GM19397 (cell line): ENCODE measurements around the gene AMOTL2.

Experiments
- ATAC-seq: cut with Tn5 transposase; IDR thresholded peaks from one replicate; pipeline ENCODE4 v1.9.1; 2021; ENCODE audit warnings: mild to moderate bottlenecking, moderate library complexity; ENCODE audit not compliant: unreplicated experiment

Gene AMOTL2

DNA sequence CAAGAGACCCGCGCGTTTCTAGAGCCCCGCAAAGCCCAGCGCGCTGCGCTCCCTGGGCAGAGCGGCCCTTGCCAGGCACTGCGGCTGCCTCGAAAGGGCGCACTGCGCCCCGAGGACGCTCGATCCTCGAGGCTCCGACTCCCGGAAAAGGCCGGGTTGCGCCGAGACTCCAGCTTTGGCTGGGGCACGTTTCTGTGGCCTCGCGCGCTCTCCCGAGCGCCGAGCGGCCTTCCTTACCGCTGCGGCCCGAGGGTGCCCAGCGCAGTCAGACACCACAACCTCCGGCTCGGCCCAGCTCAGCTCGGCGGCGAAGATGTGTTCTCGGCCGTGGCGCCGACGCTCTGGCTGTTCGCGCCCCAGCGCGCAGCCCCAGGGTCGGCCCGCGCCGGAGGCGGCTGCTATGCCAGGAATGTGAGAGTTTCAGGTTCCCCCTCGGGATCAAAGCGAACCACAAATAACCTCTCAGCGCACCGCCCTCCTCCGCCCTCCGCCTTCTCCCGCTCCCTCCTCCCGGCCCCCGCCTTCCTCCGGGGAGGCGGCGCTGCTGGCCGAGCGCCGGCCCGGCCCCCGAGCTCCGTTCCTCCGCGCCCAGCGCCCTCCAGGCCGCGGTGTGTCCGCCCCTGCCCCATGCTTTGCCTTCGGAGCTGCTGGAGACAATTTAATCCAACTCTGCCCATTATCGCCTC lies at the start of gene AMOTL2:
TSS of gene AMOTL2 (minus strand) at position 343 of the 686 bp plus-strand sequence. CDS start 3,014 bp downstream, outside the sequence.
- ATAC-seq = no peak

DNA sequence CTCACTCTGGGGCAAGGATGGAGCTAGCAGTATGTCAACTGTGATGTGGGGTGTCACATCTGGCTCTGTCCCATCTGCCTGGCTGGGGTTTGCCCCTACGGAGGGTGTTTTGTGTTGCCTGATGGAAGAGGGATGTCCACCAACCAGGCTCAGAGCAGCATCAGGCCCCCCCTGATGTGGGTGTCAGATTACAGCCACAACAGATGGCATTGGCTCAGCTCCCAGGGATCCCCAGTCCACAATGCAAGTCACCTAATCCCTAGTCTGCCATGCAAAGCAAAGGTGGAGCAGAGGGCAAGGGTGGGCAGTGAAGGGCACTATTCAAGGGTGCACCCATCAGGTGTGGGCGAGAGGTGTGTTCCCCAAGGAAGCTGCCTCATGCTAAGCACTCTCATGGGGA lies 48.9 kb upstream of the AMOTL2 start:
- no peak for ATAC-seq

DNA sequence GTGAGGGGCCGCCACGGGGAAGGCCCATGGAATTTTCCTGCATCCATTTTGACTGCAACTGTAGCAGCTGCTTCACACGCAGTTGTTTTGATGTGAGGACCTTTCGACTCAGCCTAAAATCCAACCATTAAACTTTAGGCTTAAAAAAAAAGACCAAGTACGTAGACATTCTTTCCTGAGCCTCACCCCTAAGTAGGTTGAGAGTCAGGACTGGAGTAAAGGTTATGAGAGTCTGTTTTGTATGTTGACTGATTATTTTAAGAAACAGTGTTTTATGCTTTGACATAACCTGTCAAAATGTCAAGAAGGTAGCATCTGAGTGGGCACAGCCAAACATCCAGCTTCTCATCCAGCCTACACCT lies 45.7 kb upstream of the AMOTL2 start:
- ATAC-seq = no peak

DNA sequence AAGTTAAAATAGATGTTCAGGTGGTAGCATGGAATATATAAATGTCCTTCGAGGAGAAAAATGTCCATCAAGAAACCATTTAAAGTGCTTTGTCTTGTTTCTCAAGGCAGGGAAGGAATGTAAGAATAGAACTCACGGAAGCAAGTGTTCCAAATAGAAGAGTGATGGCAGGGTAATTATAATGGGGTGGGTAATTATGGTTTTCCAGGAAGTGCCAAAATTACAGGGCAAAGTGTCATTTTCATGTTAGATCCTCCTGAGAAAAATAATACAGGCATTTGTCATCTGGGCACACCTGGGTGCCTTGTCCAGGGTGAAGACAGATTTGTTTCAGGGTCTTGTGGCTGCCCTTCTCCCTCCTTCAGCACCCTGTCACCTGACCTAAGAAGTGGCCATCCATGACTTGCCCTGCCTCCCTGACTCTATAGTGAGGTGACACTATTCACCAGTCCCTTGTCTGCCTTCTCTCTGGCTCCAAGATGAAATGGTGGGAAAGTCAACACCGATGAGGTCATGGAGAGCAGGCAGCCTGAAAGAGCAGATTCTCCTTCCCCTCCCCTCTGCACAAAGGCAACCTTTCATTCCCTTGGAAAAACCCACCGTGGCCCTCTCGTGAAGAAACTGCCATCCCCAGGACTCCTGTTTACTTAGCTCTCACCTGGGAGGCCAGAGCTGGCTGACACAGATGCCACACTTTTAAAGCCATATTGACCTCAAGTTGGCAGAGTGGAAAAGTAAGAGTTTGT lies 45.1 kb upstream of the AMOTL2 start:
- no peak for ATAC-seq

DNA sequence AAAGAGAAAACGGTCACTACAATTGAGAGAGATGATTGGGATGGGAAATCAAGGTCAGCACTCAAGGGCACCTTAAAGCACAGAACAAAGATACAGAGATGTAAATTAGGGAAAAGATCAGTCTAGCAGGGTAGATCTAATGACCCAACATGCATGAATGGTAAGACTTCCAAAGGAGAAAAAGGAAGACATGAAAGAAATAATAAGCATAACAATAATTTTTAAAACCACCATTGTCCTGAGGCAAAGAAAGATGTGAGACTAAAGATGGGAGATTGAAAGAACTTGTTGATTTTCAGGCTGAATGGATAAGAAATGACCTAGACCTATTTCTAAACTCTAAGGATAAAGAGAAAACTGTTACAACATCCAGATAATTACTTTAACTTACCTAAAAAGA lies 34.8 kb upstream of the AMOTL2 start:
- no peak for ATAC-seq

DNA sequence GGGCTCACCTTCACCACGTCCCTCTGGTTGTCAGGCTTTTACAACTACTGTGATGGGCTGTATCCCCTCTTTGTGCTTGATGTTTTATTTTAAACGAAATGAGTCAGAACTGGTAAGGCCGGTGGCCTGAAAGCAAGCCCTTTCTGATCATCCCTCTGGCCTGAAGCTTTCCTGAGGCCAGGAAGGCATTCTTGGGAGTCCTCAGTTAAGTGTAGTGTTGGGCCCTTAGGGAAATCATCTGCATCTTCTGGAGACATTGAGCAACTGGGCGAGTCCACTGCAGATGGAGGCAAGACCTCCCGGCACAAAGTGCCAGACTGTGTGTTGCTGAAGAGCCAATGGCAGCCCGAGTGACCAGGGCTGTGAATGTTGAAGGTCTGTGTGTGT lies 33.0 kb upstream of the AMOTL2 start:
- no peak for ATAC-seq

DNA sequence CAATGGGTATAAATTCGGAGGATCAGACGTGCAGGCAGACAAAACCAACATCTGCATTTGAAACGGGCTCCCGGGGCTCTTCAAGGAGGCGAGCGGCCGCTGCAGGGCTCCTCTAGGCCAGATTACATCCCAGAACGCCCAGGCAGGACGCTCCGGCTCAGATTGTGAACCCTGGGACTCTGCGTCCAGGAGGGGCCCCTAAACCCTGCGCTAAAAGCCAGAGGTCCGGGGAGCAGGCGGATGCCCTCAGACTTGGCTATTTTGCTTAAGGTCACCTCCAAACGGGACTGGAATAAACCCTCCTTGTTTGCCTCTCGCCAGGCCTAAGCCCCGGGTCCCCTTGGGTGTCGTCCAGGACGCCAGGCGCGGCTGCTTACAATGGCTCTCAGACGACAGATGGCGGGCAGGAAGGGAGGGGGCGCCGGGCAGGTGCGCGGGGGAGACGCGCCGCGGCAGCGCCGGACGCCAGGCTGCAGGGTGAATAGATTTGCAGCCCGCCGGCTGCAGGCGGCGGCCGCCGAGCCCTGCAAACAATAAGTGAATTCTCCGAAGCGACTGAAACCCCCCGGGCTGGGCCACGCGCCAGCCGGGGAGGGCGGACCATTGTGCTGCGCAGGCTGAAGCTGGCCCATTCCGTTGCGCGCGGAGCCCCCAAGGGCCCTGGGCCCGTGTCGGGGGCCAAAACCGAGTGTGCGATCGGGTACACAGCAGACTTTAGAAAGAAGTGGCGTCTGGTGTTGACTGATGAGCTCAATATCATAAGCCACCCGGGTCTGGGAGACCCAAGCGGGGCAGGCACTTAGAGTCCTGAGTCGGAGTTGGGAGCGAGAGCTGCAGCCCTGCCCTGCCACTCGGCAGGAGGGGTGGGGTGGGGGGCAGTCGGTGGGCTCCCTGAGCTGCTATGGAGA lies 32.3 kb upstream of the AMOTL2 start:
- ATAC-seq = no peak

DNA sequence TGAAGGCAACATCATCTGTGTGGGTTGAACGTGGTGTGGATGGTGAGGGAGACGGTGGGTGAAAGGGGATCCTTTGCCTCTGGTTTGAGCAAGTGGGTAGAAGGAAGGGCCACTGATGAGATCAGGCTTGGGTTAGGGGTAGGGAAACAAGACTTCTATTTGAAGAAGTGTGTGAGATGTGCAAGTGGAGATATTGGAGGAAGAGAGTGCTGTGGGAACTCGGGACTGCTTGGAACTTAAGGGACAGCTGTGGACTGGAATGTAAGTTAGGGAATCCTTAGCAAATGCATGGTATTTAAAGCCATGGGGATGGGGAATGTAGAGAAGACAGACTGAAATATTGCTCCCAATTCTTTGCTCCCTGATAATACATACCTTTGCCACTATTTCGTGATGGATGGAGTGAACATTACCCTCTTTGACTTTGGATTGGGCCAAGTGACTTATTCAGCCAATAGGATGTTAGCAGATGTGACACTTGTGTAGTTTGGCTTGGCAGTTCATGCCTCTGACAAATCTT lies 30.2 kb upstream of the AMOTL2 start:
- no peak for ATAC-seq

DNA sequence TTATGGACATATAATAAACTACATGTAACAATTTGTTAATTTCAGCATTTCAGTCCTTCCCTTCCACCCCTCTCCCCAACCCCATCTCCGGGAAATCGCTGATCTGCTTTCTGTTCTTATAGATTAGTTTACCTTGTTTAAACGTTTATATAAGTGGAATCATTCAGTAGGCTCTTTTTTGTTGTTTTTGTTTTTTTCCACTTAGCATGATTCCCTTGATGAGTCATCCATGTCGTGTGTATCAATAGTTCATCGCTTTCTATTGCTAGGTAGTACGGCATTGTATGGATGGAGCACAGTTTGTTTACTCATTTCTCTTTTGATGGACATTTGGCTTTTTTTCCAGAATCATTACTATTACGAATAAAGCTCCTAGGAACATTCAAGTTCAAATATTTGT lies 23.5 kb upstream of the AMOTL2 start:
- ATAC-seq = no peak

DNA sequence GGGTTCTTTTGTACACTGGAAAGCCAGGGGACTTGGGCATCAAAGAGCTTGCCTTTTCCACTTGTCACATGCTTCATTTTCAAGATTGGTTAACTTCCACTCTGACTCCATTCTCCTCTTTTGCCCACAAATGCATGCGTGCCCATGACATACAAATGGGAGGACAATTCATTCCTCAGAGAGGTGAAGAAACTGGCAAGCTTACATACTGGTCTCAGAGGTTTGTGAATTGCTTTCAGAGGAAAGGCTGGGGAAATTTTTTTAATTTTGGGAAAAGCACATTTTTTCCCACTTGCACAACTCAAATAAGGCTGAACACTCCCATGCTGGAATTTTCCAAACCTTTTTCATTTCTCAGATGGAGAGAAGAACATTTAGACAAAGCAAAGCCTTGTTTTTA lies 20.9 kb upstream of the AMOTL2 start:
- no peak for ATAC-seq

DNA sequence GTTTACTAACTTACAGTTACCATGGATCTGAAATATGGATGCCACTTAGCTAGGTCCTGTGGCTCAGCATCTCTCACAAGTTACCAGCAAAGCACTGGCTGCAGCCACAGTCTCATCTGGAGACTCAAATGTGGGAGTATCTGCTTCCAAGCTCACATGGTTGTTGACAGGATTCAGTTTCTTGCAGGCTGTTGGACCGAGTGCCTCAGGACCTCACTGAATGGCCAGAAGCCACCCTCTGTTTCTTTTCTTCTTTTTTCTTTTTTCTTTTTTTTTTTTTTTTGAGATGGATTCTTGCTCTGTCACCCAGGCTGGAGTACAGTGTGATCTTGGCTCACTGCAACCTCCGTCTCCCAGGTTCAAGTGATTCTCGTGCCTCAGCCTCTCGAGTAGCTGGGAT lies 20.1 kb upstream of the AMOTL2 start:
- ATAC-seq = no peak

DNA sequence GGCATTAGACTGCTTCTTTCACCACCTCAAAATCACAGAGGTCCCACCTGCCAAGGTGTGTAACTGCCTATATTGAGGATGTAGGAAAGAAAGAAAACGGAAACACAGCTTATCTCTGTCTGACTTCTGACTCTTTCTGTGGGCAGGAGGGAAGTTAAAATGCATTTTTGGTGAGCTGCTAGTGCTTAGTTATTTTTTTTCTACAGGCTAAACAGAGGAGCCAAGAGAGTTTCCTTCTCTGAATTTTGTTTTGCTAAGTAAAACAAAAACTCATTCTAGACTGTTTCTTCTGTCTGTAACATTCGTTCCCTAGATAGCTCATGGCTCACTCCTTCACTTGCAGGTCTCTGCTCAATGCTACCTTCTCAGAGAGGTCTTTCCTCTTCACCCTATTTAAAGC lies 18.8 kb upstream of the AMOTL2 start:
- no peak for ATAC-seq

DNA sequence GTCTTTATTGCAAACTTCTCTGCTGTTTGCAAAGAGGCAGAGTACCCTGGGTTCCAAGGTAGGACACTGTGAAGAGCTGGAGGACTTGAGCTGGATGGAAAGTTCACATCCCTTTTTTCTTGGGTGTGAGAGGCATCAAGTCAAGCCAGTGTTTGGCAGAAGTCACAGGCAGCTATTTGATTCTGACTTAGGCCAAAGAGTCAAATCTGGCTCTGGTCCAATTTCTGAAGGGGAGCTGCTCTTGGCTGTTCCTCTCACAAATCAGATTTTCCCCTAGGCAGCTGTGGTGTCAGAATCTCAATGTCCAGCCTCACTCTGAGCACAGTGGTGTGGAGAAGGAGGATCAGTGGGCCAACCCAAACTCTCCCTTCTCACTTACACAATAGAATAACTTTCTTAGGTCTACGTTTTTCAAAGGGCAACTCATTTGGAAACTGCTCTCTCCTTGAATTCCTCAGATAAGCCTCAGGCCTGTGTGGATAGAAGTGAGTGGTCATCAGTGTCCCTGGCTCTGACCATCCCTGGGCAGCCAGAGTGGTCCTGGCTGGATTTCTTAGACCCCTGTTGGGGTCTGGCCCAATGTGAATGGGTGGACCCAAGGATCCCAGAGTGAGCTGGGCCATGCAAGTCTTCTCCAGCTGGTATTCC lies 18.2 kb upstream of the AMOTL2 start:
- no peak for ATAC-seq

DNA sequence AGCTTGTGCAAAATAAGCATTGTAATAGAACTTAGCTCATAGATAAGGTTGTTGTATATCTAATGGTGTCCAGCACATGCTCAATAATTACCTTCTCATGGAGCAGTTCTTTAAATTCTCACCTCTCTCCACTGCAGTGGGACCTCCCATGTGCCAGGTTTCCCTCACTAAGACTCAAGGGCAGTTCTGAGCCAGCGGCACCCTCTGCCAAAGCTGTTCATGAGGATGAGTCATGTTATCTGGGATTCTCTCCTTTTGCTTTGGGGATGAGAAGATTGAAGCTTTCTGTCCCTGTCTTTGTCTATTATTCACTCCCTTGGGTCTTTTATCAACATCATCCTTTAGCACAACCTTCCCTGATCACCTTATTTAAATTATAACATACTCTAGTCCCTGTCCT lies 15.6 kb upstream of the AMOTL2 start:
- no peak for ATAC-seq

DNA sequence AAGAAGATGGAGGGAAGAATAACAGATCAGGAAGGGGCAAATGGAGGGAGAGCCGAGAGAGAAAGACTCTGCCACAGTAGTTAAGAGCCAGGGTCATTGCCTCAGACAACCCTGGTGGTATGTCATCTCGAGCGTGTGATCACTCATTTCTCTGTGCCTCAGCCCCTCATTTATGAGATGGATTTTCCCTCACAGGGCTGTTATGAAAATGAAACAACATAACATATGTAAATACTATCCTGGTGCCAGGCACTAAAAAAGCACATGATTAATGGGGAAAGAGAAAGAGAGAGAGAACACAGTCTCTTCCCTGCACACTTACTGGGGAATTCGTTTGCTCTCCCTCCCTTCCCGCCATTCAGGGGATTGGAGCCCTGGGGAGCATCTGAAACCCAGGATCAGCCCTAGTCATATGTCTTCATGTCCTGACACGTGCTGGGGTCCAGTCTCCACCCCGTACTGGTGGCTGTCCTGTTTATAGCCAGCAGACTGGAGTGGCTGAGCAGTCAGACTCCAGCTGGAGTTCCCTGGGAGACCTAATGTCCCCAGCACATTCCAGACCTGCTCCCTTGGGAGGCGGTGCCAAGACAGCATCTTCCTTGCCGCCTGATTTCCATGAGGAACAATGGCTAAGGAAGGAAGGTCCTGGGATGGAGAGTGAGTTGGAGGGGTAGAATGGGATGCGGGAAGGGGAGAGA lies 14.7 kb upstream of the AMOTL2 start:
- no peak for ATAC-seq

DNA sequence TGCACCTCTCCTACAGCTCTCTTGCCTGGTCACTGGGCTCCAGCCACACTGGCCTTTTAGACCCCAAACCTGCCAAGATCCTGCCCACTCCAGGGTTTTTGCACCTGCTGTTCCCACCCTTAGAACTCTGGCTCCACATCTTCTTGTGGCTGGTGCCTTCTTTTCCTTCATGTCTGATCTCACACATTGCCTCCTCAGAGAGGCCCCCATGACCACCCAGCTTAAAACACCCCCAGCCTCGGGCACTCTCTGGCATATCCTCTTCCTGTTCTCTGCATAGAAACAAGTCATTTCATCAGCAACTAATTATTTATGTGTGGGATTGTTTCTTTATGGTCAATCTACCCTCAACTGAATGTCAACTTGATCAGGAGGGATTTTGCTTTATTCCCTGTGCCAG lies 14.0 kb upstream of the AMOTL2 start:
- no peak for ATAC-seq

DNA sequence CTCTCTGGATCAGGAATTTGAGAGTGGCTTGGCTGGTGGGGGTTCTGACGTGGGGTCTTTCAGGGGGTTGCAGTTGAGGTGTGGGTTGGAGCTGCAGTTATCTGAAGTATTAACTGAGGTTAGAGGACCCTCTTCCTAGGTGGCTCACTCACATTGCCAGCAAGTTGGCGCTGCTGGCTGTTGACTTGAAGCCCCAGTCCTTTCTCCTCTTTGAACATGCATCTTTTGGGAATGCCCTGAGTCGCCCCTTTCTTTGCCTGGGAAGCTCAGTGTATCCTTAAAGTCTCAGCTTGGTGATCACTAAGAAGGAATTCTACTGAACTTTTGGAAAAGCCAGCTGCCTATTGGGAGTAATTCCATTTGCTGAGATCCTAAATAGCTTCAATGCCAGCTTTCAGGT lies 13.0 kb upstream of the AMOTL2 start:
- ATAC-seq = no peak

DNA sequence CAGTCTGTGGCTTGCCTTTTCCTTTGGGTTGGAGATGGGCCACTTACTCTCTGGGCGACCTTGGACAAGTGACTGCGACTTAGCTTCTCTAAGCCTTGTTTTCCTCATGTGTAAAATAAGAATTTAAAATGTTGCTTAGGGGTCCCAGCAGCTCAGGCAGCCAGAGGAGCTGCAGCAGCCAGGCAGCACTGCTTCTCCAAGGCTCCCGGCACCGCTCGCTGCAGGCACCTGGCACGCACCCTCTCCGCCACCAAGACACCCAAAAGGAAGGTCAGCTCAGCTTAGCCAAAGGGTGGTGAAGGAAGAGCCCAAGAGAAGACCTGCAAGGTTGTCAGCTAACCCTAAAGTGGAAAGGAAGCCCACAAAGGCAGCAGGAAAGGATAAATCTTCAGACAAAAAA lies 10.7 kb upstream of the AMOTL2 start:
- ATAC-seq = no peak

DNA sequence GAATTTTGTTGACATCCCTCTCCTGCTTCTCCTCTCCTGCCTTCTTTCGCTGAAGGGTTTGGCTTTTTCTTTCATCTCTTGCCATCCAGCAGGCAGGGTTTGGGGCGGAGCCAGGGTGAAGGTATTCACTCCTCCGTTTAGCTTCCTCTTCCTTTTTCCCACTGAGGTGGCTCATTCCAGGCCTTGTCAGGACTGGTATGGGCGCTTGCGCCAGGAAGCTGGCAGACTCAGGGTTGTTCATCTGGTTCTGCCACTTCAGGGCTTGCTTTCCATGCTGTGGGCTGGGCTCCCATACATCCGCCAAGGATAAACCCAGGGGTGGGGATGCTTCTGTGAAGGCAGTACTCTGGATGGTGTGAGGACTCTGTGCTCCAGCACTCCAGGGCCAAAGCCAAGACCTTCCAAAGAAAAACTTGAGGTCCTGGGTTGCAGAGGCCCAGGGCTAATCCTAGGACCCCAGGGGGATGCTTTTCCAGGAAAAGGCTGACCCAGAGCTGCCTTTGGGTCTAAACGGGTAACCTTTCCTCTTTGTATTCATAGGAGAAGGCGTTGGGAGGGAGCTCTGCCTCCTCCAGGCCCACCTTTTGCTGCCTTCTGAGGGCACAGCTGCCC lies 7.7 kb upstream of the AMOTL2 start:
- ATAC-seq = no peak

DNA sequence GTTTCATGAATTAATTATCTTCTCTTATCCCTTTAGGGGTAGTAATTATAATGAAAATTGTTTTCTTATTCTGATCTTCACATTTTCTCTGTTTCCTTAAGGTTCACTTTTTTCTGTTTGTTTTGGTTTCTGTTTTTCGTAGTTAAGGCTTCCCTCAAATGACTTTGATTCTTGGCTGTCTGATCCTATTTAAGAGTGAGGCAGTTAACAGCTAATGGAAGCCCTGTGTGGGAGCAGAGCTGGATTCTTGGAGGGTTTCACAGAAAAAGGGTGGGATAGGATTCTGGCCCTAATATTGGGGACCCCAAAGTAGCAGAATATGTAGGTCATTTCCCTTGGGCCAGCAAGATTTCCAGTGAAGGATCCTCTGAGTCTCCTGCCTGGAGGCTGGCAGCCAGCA lies 6.8 kb upstream of the AMOTL2 start:
- ATAC-seq = no peak
